Smooth muscle cell (in vitro differentiated cells): ENCODE results near the gene UBR1. TPM values are rescaled to one million over a fixed set of nuclear protein-coding genes. Genes with fewer than 3 reads are reported as not detected.

Experiments
- DNase-seq: peaks from one replicate; lab custom pipeline; 2025; ENCODE audit not compliant: unreplicated experiment; lab: John Stamatoyannopoulos, UW
- H2AFZ ChIP-seq: fragments of 200-600 bp; sonication (generic); 2 replicates; pipeline ENCODE4 v1.6.0; 2016; ENCODE audit warnings: antibody characterized with exemption, low read depth, mild to moderate bottlenecking
- H3F3A ChIP-seq: fragments of 200-600 bp; sonication (generic); 2 replicates; pipeline ENCODE4 v1.6.0; 2017; ENCODE audit warnings: antibody characterized with exemption, low read depth
- H3K27ac ChIP-seq: fragments of 200-600 bp; sonication (generic); 2 replicates; pipeline ENCODE4 v1.5.1; 2016; ENCODE audit warnings: low read depth, mild to moderate bottlenecking
- H3K27me3 ChIP-seq: fragments of 200-600 bp; sonication (generic); 2 replicates; pipeline ENCODE4 v1.6.1; 2016; ENCODE audit warnings: low read depth, mild to moderate bottlenecking
- H3K36me3 ChIP-seq: fragments of 200-600 bp; sonication (generic); 2 replicates; pipeline ENCODE4 v1.5.1; 2016; ENCODE audit warnings: low read depth
- H3K4me1 ChIP-seq: fragments of 200-600 bp; sonication (generic); 2 replicates; pipeline ENCODE4 v1.5.1; 2016; ENCODE audit warnings: low read depth
- H3K4me2 ChIP-seq: fragments of 200-600 bp; sonication (generic); 2 replicates; pipeline ENCODE4 v1.6.0; 2016; ENCODE audit warnings: mild to moderate bottlenecking
- H3K4me3 ChIP-seq: fragments of 200-600 bp; sonication (generic); 2 replicates; pipeline ENCODE4 v1.5.1; 2016; ENCODE audit warnings: mild to moderate bottlenecking
- H3K79me2 ChIP-seq: fragments of 200-600 bp; sonication (generic); 2 replicates; pipeline ENCODE4 v1.6.0; 2016; ENCODE audit warnings: low read depth, mild to moderate bottlenecking
- H3K9ac ChIP-seq: fragments of 200-600 bp; sonication (generic); 2 replicates; pipeline ENCODE4 v1.6.0; 2016; ENCODE audit warnings: low read depth
- H3K9me3 ChIP-seq: fragments of 200-600 bp; sonication (generic); replicated peaks from 2 replicates; pipeline ENCODE4 v1.5.1; 2016; ENCODE audit warnings: low read depth
- H4K20me1 ChIP-seq: fragments of 200-600 bp; sonication (generic); 2 replicates; pipeline ENCODE4 v1.6.0; 2016; ENCODE audit warnings: low read depth
- WGBS: methylation state at CpG from one replicate; pipeline ENCODE4 v1.1.7; 2016; ENCODE audit warnings: low lambda C conversion rate; 5-methylcytosine and 5-hydroxymethylcytosine counted together
- polyA plus RNA-seq: library from polyadenylated mRNA; unstranded; fragments of >200 nt; fragmentation: Nextera tagmentation; extraction: Ambion mirVana; gene quantifications from 2 replicates; pipeline ENCODE4 v1.2.1, GENCODE V29; 2016
- total RNA-seq: library from RNA; depleted of rRNA; stranded (reverse); fragments of >200 nt; gene quantifications from 2 replicates; pipeline ENCODE4 v1.2.3, GENCODE V29; 2014
- TF ChIP-seq, protein P1 (sequence below): fragments of 200-600 bp; sonication (generic); IDR thresholded peaks from 2 replicates; pipeline ENCODE4 v1.5.1; 2017; ENCODE audit warnings: borderline replicate concordance, mild to moderate bottlenecking, antibody characterized with exemption; ENCODE audit not compliant: insufficient read depth, poor library complexity, severe bottlenecking

UBR1 gene
- total and polyA plus RNA-seq, 2 experiments from 2014 or later, result 8.7 to 24.0 TPM

GRCh38 chr15:42920519-42921341 lies 185.1 kb downstream of the UBR1 start, which contains the start of gene TTBK2:
Gene TTBK2 (minus strand): TSS chr15:42920778. CDS start chr15:42878617, 42,161 bp downstream.
- no peaks in the 10 kb centered on the region for H3K27me3 ChIP-seq

GRCh38 chr15:42919799-42920518 lies 185.9 kb downstream of the UBR1 start:
- H3K79me2 ChIP-seq, result peaks cover 39% of the 10 kb centered on the region
- no peaks in the 10 kb centered on the region for H3K36me3 ChIP-seq
- DNase-seq, result no peak
- peak overlapping the region; percentile 55 for H3K27ac ChIP-seq
- peak overlapping the region; percentile 89 for H3K4me3 ChIP-seq
- H3K9ac ChIP-seq, result peak overlapping the region; percentile 58
- peaks cover 37% of the 10 kb centered on the region for H4K20me1 ChIP-seq
- TF ChIP-seq, protein P1, sequence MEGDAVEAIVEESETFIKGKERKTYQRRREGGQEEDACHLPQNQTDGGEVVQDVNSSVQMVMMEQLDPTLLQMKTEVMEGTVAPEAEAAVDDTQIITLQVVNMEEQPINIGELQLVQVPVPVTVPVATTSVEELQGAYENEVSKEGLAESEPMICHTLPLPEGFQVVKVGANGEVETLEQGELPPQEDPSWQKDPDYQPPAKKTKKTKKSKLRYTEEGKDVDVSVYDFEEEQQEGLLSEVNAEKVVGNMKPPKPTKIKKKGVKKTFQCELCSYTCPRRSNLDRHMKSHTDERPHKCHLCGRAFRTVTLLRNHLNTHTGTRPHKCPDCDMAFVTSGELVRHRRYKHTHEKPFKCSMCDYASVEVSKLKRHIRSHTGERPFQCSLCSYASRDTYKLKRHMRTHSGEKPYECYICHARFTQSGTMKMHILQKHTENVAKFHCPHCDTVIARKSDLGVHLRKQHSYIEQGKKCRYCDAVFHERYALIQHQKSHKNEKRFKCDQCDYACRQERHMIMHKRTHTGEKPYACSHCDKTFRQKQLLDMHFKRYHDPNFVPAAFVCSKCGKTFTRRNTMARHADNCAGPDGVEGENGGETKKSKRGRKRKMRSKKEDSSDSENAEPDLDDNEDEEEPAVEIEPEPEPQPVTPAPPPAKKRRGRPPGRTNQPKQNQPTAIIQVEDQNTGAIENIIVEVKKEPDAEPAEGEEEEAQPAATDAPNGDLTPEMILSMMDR, result no peak
- H2AFZ ChIP-seq, result peak overlapping the region; percentile 97
- WGBS, result 2% methylated on average over 40 of the region's 40 CpGs
- H3K27me3 ChIP-seq, result no peaks in the 10 kb centered on the region
- peak overlapping the region; percentile 94 for H3K4me2 ChIP-seq
- no peaks in the 10 kb centered on the region for H3K9me3 ChIP-seq
- peaks cover 4% of the 10 kb centered on the region for H3F3A ChIP-seq
- peaks cover 15% of the 10 kb centered on the region for H3K4me1 ChIP-seq

More at GRCh38 chr15:42920519-42921341, 185.1 kb downstream of the UBR1 start, which contains the start of gene TTBK2:
- H3K9me3 ChIP-seq, result no peaks in the 10 kb centered on the region
- H3K9ac ChIP-seq, result peak within 1 kb of the TSS; percentile 58
- H3K4me3 ChIP-seq, result peak within 1 kb of the TSS; percentile 89
- 2% methylated on average over 59 of the region's 72 CpGs for WGBS
- TF ChIP-seq, protein P1, result no peak
- no peaks in the 10 kb centered on the region for H3K36me3 ChIP-seq
- peaks cover 15% of the 10 kb centered on the region for H3K4me1 ChIP-seq
- peak within 1 kb of the TSS; percentile 94 for H3K4me2 ChIP-seq
- H3K79me2 ChIP-seq, result peaks cover 38% of the 10 kb centered on the region
- peak; percentile 87 for DNase-seq
- peaks cover 4% of the 10 kb centered on the region for H3F3A ChIP-seq
- peak within 1 kb of the TSS; percentile 55 for H3K27ac ChIP-seq
- H2AFZ ChIP-seq, result peak within 1 kb of the TSS; percentile 97
- H4K20me1 ChIP-seq, result peaks cover 36% of the 10 kb centered on the region

GRCh38 chr15:42919308-42919707 lies 186.5 kb downstream of the UBR1 start:
- TF ChIP-seq, protein P1, result no peak
- Histone ChIP-seq H3K4me3 (peak overlapping the region; percentile 89), H3K79me2 (peaks cover 39% of the 10 kb centered on the region), H2AFZ (peak overlapping the region; percentile 97), H3K27me3 (no peaks in the 10 kb centered on the region), H3K27ac (peak overlapping the region; percentile 55), H3K9ac (no peak overlapping the region), H3K36me3 (no peaks in the 10 kb centered on the region), H3F3A (peaks cover 4% of the 10 kb centered on the region), H3K9me3 (no peaks in the 10 kb centered on the region), H4K20me1 (peaks cover 41% of the 10 kb centered on the region), H3K4me2 (peak overlapping the region; percentile 94), H3K4me1 (peaks cover 15% of the 10 kb centered on the region)
- no peak for DNase-seq
- 64% methylated on average over 2 of the region's 2 CpGs for WGBS
